WI38 (cell line): ENCODE measurements around the gene UCN.
"Not testable (repeated sequence)": the region's sequence is repeated elsewhere in the genome, so short reads cannot be mapped to it uniquely, and the experiment has no call there.

ENCODE experiments used
- H3K4me3 ChIP-seq: 2 replicates; pipeline ENCODE4 v1.5.1; 2011; ENCODE audit warnings: low read depth, mild to moderate bottlenecking, control low read depth, low read length
- TF ChIP-seq, protein P1 (sequence below): IDR thresholded peaks from 2 replicates; pipeline ENCODE4 v1.5.1; 2012; ENCODE audit warnings: low read depth, mild to moderate bottlenecking, control low read depth, low read length

Gene UCN

DNA sequence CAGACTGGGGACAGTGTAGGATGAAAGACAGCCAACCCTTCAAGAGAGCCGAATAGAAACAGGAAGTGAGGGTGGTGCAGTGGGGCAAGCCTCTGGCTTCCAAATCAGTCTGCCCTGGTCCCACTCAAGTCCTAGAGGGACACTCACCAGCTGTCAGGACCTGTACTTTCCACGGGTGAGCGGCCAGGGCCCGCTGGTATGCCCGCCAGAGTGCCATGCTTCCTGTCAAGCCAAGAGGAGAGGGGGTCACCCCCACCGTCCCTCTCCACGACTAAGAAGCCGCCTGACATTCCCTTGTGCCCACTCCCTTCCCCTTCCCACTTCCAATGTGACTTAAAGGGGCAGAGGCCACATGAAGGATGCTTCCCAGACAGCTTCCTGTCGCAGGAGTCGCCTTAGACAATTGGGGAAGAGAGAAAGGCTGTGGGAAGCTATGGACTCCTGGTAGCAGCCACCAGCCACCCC is 14.1 kb upstream of the UCN start:
- TF ChIP-seq, protein P1, sequence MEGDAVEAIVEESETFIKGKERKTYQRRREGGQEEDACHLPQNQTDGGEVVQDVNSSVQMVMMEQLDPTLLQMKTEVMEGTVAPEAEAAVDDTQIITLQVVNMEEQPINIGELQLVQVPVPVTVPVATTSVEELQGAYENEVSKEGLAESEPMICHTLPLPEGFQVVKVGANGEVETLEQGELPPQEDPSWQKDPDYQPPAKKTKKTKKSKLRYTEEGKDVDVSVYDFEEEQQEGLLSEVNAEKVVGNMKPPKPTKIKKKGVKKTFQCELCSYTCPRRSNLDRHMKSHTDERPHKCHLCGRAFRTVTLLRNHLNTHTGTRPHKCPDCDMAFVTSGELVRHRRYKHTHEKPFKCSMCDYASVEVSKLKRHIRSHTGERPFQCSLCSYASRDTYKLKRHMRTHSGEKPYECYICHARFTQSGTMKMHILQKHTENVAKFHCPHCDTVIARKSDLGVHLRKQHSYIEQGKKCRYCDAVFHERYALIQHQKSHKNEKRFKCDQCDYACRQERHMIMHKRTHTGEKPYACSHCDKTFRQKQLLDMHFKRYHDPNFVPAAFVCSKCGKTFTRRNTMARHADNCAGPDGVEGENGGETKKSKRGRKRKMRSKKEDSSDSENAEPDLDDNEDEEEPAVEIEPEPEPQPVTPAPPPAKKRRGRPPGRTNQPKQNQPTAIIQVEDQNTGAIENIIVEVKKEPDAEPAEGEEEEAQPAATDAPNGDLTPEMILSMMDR, result no peak

DNA sequence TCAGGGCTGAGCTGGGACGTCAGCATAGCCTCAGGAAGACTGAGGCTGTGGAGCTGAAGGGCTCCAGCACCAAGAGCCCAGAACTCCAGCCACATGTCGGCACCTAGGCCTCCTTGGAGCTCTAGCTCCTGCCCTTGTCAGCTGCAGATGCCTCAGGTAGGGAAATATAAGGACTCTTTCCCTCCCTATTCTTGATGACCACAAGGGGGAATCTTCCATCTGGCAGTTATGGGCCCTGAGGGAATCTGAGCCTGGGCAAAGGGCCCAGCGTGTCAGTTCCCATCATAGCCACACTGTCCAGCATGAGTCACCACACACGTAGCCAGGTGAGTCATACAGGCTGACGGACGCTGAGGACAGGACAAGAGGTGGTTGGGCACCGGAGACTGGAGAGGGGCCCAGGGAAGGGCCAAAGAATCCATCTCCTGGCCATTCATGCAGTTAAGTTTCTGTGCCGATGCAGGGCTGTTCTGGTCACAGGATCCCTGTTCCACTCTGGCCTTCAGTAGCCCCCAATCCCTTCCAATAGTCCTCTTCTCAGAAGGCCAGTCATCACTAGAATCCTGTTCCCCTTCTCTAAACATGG is 12.8 kb upstream of the UCN start:
- TF ChIP-seq, protein P1, result peak; percentile 59
- H3K4me3 ChIP-seq, result peak overlapping the region; percentile 31; the same call in 1 of the 2 replicates

More for the DNA sequence above, 14.1 kb upstream of the UCN start:
- peak overlapping the region; percentile 85 for H3K4me3 ChIP-seq

DNA sequence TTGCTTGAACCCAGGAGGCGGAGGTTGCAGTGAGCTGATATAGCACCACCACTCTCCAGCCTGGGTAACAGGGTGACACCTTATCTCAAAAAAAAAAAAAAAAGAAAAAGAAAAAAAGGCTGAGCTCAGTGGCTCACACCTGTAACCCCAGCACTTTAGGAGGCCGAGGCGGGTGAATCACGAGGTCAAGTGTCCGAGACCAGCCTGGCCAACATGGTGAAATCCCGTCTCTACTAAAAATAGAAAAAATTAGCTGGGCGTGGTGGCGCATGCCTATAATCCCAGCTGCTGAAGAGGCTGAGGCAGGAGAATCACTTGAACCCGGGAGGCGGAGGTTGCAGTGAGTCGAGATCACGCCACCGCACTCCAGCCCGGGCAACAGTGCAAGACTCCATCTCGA is 11.6 kb upstream of the UCN start:
- H3K4me3 ChIP-seq, result not testable (repeated sequence)

DNA sequence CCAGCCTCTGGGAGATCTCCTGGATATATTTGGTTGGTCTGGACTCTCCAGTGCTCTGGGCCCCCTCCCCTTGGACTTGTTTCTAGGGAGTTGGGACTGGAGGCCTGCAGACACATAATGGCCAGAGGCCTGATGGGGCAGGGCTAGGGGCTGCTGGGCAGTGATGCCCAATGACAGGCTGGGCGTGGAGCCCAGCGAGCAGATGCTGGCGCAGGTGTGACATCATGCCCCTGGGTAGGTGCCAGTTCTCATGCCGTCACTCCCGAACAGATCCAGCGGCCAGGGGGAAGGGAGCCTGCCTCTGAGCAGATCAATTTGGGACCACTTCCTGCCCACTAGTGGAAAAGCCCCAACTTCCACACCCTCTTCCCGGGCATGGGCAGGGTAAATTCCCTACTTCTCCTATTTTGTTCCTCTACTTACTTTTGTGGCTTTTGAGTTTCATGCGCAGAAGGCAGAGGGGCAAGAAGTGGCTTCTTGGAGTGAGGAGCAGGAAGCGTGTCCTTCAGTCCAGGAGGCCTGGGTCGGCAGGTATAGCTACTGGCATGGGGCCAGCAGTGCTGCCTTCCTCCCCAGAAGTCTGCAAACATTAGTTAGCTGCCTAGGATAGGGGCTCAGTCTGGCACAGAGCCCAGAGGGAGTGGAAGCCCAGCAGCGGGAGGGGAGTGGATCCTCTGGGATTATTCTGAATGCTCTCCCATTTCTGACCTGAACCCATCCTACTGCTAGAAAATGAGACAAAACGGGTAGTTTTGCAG is 8.6 kb upstream of the UCN start:
- no peak overlapping the region for H3K4me3 ChIP-seq
- TF ChIP-seq, protein P1, result no peak

DNA sequence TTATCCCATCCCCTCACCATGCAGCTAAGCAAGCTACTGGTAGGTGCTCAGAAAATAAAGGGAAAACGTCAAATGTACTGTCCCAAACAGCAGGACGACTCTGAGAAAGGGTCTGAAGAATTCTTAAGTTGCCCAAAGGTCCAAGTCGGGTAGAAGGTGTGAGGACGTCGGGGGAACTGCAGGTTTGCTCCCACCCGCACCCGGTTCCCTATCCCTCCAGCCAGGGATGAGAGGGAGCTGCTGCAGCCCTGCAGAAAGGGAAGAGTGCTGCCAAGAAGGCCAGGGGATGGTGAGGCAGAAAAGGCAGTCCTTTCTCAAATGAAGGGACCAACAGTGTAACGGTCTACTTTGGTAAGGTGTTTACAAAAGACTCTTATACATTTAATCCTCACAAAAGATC is 6.9 kb upstream of the UCN start:
- TF ChIP-seq, protein P1, result no peak
- no peak overlapping the region for H3K4me3 ChIP-seq

DNA sequence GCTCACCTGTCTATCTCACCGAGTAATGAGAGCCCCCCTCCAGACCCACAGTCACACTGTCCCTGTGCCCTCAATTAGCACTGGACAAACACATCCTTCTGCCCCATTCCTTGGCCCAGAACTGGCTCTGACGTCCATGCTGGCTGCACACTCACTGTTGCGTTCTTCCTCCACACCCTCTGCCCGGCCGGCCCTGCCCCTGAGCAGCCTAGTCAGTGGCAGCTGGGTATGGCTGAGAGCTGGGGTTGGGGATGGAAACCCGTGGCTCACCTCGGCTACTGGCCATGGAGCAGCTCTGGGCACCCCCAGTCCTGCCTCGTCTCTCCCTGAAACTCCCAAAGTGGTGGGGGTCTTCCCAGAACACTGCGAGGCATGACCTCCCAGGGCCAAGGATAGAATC is 6.5 kb upstream of the UCN start:
- no peak overlapping the region for H3K4me3 ChIP-seq
- TF ChIP-seq, protein P1, result no peak

DNA sequence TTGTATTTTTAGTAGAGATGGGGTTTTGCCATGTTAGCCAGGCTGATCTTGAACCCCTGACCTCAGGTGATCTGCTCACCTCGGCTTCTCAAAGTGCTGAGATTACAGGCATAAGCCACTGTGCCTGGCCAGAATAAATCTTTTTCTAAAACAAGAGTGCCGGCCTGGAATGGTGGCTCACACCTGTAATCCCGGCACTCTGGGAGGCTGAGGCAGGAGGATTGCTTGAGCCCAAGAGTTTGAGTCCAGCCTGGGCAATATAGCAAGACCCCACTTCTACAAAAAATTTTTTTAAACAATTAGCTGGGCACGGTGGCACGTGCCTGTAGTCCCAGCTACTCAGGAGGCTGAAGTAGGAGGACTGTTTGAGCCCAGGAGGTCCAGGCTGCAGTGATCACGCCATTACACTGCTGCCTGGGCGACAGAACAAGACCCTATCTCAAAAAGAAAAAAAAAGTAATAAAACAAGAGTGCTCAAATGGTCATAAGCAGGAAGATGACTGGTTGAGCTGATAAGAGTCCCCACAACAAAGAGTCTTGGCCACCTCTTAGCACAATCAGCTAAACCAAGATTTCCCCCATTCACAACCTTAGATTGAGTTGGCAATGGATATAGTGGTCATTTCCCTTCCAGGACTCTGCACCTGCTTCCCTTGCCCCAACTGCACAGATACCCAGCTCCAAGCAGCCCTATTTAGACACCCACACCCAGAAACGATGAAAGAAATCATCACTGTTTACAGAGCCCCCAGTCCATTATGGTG is 5.8 kb upstream of the UCN start:
- no peak overlapping the region for H3K4me3 ChIP-seq
- TF ChIP-seq, protein P1, result no peak
